ENCODE results near the gene TLE5. TPM values are rescaled to one million over a fixed set of nuclear protein-coding genes. Genes with fewer than 3 reads are reported as not detected.

Gene TLE5
- total RNA-seq, 2 experiments from 2014 or later: 635 to 655 TPM

DNA sequence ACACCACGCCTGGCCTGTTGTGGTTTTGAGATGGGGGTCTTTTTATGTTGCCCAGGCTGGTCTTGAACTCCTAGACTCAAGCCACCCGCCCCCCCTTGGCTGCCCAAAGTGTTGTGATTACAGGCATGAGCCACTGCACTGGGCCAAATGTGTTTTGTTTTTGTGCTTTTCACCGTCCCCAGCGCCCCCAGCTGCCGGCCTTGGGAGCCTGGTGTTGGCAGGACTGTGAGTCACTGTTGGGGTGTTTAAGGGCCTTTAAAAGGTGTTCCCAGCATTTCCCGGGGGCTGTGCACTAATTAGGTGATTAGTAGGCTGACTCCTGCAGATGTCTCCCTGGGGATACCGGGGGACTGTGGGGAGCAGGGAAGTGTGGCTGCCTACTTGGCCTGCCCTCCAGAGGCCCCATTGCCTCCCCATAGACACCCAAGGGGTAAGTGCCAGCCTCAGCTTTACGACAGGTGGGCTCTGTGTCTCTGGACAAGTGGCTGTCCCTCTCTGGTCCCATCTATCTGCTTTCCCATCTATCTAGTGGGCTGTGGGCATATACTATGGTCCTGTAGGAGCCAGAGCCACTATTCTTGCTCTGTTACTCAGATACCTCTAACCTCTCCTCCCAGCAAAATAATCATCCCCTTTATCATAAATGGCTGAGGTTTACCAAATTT lies 11.8 kb upstream of the TLE5 start:
- CTCF ChIA-PET: interaction anchor here (1.5 to 6.2 kb wide), 3 partner anchors 30 to 123 kb away, joined by 4 to 47 read pairs (median 5); no protein-coding TSS in a partner anchor
- ATAC-seq (no peak), DNase-seq (no peak)
- POLR2A ChIA-PET: no interaction called here
- Mint-ChIP-seq H3K27me3 (ENCODE audit: low read depth) (no peaks in the 10 kb centered on the region), H3K36me3 (ENCODE audit: low read depth) (no peaks in the 10 kb centered on the region), H3K4me3 (no peak overlapping the region), H3K27ac (no peak overlapping the region), H3K9me3 (ENCODE audit: insufficient read depth) (no peaks in the 10 kb centered on the region), H3K4me1 (ENCODE audit: low read depth) (peaks cover 2% of the 10 kb centered on the region)

DNA sequence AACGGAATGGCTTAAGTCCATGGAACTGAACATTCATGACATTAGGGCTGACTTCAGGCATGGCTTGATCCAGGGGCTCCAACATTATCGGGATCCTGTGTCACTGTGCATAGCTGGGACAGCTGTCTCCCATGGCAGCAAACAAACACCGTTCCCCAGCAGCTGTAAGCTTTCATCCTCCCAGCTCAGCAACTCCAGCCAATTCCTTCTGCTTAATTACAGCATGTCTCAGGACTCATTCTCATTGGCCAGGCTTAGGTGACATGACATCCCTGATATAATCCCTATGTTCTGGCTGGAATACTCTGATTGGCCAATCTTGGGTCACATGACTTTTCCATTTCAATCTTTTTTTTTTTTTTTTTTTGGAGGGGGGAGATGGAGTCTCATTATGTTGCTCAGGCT lies 10.9 kb upstream of the TLE5 start:
- ATAC-seq (no peak), DNase-seq (no peak)
- H3K9me3 Mint-ChIP-seq (ENCODE audit: insufficient read depth): no peaks in the 10 kb centered on the region
- no peak overlapping the region for H3K4me3 Mint-ChIP-seq
- ChIA-PET CTCF (interaction anchor here (1.5 to 6.2 kb wide), 3 partner anchors 31 to 123 kb away, joined by 4 to 47 read pairs (median 5); no protein-coding TSS in a partner anchor), POLR2A (no interaction called here)
- no peaks in the 10 kb centered on the region for H3K36me3 Mint-ChIP-seq (ENCODE audit: low read depth)
- no peaks in the 10 kb centered on the region for H3K27me3 Mint-ChIP-seq (ENCODE audit: low read depth)
- no peak overlapping the region for H3K27ac Mint-ChIP-seq
- peaks cover 2% of the 10 kb centered on the region for H3K4me1 Mint-ChIP-seq (ENCODE audit: low read depth)

DNA sequence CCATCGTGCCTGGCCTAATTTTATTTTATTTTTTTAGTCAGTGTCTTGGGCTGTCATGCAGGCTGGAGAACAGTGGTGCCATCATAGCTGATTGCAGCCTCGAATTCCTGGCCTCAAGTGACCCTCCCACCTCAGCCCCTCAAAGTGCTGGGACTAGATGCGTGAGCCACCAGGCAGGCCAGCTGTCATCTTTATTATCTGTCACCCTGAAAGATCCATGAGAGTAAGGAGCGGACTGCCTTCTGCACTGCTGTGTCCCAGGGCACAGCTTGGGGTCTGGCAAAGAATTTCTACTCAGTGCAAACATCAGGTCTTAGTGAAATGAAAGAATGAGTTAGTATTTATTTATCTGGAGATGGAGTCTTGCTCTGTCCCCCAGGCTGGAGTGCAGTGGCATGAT lies 9.5 kb upstream of the TLE5 start:
- H3K27ac Mint-ChIP-seq: no peak overlapping the region
- no peaks in the 10 kb centered on the region for H3K27me3 Mint-ChIP-seq (ENCODE audit: low read depth)
- ChIA-PET CTCF (no interaction called here), POLR2A (interaction anchor here (1.0 kb wide), 1 partner anchor 13 kb away, joined by 3 read pairs; no protein-coding TSS in a partner anchor)
- H3K4me3 Mint-ChIP-seq: no peak overlapping the region
- ATAC-seq: no peak
- H3K36me3 Mint-ChIP-seq (ENCODE audit: low read depth): no peaks in the 10 kb centered on the region
- DNase-seq: no peak
- H3K4me1 Mint-ChIP-seq (ENCODE audit: low read depth): peaks cover 2% of the 10 kb centered on the region
- H3K9me3 Mint-ChIP-seq (ENCODE audit: insufficient read depth): no peaks in the 10 kb centered on the region

DNA sequence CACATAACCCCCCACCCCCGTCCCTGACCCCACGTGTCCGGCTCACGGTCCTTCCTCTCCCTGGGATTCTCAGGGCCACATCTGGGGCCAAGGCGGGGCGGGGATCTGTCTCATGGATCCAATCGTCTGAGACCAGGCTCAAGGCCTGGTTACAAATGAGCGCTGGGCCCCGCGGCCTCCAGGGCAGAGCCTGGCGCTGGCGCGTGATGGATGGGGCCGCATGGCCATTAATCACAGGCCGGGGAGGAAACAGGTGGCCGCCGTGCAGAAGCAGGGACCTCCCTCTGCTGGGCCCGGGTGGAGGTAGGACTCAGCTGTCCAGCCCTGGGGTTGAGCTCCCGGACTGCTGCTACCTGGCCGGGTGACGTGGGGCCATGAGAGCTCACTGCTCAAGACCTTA lies 5.8 kb upstream of the TLE5 start:
- CTCF ChIA-PET: interaction anchor here (1.1 to 3.0 kb wide), 2 partner anchors 36 to 117 kb away, joined by 5 to 14 read pairs; no protein-coding TSS in a partner anchor
- peaks cover 12% of the 10 kb centered on the region for H3K4me1 Mint-ChIP-seq (ENCODE audit: low read depth)
- no peak overlapping the region for H3K4me3 Mint-ChIP-seq
- H3K27ac Mint-ChIP-seq: no peak overlapping the region
- DNase-seq (no peak), ATAC-seq (no peak)
- no peaks in the 10 kb centered on the region for H3K9me3 Mint-ChIP-seq (ENCODE audit: insufficient read depth)
- H3K36me3 Mint-ChIP-seq (ENCODE audit: low read depth): no peaks in the 10 kb centered on the region
- H3K27me3 Mint-ChIP-seq (ENCODE audit: low read depth): no peaks in the 10 kb centered on the region
- POLR2A ChIA-PET: interaction anchor here (0.5 kb wide), 1 partner anchor 411 kb away, joined by 5 read pairs; no protein-coding TSS in a partner anchor

DNA sequence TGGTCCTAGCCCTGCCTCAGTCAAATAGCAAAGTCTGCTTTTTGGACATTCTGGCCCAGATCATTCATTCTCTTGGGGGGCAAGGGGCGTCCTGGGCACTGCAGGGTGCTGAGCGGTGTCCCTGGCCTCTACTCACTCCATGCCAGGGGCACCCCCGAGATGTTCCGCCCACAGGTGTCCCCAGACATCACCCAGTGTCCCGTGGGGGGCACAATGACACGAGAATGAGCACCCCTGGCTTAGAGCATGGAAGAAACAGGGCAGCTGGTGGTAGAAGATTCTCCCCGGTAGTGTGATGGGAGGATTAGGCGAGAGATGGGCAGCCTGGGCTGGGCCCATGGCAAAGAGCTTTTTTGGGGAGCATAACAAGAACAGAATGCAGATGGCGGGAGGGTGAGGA lies 5.3 kb upstream of the TLE5 start:
- H3K4me1 Mint-ChIP-seq (ENCODE audit: low read depth): peaks cover 15% of the 10 kb centered on the region
- no peaks in the 10 kb centered on the region for H3K9me3 Mint-ChIP-seq (ENCODE audit: insufficient read depth)
- no peaks in the 10 kb centered on the region for H3K27me3 Mint-ChIP-seq (ENCODE audit: low read depth)
- POLR2A ChIA-PET: interaction anchor here (0.5 kb wide), 1 partner anchor 411 kb away, joined by 5 read pairs; no protein-coding TSS in a partner anchor
- CTCF ChIA-PET: interaction anchor here (0.7 to 3.0 kb wide), 2 partner anchors 36 to 116 kb away, joined by 4 to 14 read pairs; no protein-coding TSS in a partner anchor
- no peak for ATAC-seq
- DNase-seq: no peak
- no peak overlapping the region for H3K4me3 Mint-ChIP-seq
- no peak overlapping the region for H3K27ac Mint-ChIP-seq
- H3K36me3 Mint-ChIP-seq (ENCODE audit: low read depth): no peaks in the 10 kb centered on the region

DNA sequence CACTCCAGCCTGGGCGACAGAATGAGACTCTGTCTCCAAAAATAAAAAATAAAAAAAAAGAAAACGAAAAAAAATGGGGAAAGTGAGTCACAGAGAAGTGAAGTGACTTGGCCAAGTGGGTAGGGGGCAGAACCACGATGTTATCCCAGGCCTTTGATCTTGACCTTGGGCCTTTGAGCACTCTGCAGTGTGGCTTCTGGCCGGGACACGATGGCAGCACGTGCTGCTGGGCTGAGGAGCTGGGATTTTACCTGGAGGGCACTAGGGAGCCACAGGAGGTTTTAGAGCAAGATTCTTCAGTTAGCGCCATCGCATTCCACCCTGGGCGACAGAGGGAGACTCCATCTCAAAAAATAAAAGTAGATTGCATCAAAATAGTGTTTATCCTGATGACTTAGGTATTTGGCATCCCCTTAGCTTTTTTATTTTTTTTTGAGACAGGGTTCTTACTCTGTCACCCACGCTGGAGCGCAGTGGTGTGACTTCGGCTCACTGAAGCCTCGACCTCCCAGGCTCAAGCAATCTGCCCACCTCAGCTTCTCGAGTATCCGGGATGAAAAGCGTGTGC lies 4.3 kb upstream of the TLE5 start:
- ATAC-seq (no peak), DNase-seq (no peak)
- H3K27ac Mint-ChIP-seq: no peak overlapping the region
- H3K36me3 Mint-ChIP-seq (ENCODE audit: low read depth): no peaks in the 10 kb centered on the region
- POLR2A ChIA-PET: no interaction called here
- peaks cover 15% of the 10 kb centered on the region for H3K4me1 Mint-ChIP-seq (ENCODE audit: low read depth)
- no peaks in the 10 kb centered on the region for H3K27me3 Mint-ChIP-seq (ENCODE audit: low read depth)
- H3K9me3 Mint-ChIP-seq (ENCODE audit: insufficient read depth): no peaks in the 10 kb centered on the region
- CTCF ChIA-PET: interaction anchor here (1.1 to 3.0 kb wide), 3 partner anchors 9 to 109 kb away, joined by 3 to 14 read pairs (median 4); no protein-coding TSS in a partner anchor
- H3K4me3 Mint-ChIP-seq: no peak overlapping the region

DNA sequence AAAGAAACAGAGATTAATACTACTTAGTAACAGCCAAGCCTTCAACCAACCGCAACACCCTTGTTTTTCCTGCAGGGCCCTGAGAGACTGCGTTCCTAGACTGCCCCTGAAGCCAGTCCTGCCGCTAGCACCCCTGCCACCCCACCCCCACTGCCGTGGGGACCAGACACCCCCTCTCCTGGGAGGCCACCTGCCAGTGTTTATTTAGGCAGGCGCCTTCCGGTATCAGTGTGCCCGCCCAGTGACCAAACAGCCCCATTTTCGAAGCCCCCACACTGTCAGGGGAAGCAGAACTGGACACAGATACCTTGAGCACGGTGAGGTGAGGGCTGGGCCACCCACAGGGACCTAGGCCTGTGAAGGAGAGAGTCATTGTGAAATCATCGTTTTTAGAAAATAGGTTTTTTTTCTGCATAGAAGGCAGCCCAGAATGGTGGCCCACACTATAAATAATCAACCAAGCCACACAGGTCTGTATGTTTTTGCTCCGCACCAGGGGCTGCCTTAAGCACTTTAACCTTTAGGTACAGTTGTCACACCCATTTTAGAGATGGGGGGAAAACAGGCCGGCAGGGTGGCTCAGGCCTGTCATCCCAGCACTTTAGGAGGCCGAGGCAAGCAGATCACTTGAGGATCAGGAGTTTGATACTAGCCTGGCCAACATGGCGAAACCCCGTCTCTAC lies 3.5 kb upstream of the TLE5 start:
- no peak for DNase-seq
- Mint-ChIP-seq H3K9me3 (ENCODE audit: insufficient read depth) (no peaks in the 10 kb centered on the region), H3K27ac (no peak overlapping the region), H3K36me3 (ENCODE audit: low read depth) (peaks cover 3% of the 10 kb centered on the region), H3K4me1 (ENCODE audit: low read depth) (peaks cover 17% of the 10 kb centered on the region), H3K4me3 (no peak overlapping the region), H3K27me3 (ENCODE audit: low read depth) (no peaks in the 10 kb centered on the region)
- ChIA-PET CTCF (interaction anchor here (1.1 to 1.3 kb wide), 2 partner anchors 10 to 108 kb away, joined by 3 to 4 read pairs; no protein-coding TSS in a partner anchor), POLR2A (no interaction called here)
- ATAC-seq: no peak

DNA sequence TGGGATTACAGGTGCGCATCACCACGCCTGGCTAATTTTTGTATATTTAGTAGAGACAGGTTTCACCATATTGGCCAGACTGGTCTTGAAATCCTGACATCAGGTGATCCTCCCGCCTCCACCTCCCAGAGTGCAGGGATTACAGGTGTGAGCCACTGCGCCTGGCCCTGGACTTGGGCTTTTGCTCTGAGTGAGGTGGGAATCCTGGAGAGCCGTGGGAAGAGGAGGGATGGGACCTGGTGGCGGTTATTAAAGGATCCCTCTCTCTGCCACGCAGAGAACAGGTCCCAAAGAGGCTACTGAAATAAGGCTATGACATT lies 1.7 kb upstream of the TLE5 start:
- Mint-ChIP-seq H3K9me3 (ENCODE audit: insufficient read depth) (no peaks in the 10 kb centered on the region), H3K27ac (peak overlapping the region; percentile 96), H3K4me1 (ENCODE audit: low read depth) (peaks cover 31% of the 10 kb centered on the region), H3K4me3 (peak overlapping the region; percentile 76), H3K36me3 (ENCODE audit: low read depth) (peaks cover 14% of the 10 kb centered on the region), H3K27me3 (ENCODE audit: low read depth) (no peaks in the 10 kb centered on the region)
- POLR2A ChIA-PET: interaction anchor here (0.6 to 5.0 kb wide), 3 partner anchors 11 to 35 kb away, joined by 3 to 23 read pairs (median 4); no protein-coding TSS in a partner anchor
- no peak for DNase-seq
- no peak for ATAC-seq
- CTCF ChIA-PET: interaction anchor here (1.1 kb wide), 1 partner anchor 12 kb away, joined by 3 read pairs; no protein-coding TSS in a partner anchor

DNA sequence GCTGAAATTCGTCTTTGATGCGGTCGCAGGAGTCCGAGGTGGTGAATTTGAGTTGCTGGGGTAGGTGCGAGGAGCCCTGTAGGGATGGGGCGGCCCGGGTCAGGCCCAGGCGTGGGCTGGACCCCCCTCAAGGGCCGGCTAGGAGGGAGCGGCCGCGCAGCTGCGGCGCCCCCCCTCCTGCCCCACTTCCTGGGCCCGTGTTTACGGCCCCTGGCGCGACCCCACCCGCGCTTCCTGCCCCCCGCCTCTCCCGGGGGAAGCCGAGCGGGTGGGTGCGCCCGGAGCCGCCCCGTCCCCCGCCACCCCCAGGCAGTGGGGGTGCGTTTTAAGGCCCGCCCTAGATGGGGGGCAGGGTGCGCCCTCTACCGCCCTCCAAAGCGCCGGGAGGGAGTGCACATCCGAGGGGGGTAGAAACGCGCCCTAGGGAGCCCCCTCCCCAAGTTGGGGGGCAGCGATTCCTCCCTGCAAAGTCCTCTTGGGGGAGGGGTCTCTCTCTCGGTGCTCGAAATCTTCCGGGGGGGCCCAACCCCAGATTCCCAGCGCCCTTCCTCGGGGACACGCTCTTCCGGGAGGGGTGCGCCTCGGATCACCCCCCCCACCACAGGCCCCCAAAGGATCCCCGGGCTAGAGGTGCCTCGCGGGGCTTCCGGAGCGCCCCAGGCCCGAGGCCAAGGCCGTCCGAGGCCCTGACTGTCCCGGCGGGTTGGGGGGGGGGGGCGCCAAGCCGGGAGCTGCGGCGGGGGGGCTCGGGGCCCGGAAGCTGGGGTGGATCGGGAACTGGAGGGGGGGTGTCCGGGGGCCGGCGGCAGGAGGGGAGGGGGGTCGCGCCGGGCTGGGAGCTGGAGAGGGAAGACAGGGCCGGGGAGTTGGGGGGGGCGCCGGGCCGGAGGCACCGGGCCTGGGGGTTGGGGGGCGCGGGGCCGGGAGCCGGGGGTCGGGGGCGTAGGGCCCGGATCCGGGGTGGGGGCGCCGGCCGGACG lies 823 bp downstream of the TLE5 start:
- ChIA-PET CTCF (interaction anchor here (0.8 to 1.5 kb wide), 4 partner anchors 9 to 110 kb away, joined by 4 to 11 read pairs (median 7); no protein-coding TSS in a partner anchor), POLR2A (interaction anchor here (0.6 to 5.0 kb wide), 9 partner anchors 9 to 585 kb away, joined by 3 to 23 read pairs (median 4); partner anchors contain the start of gene GADD45B)
- Mint-ChIP-seq H3K9me3 (ENCODE audit: insufficient read depth) (no peaks in the 10 kb centered on the region), H3K27ac (peak overlapping the region; percentile 92), H3K4me1 (ENCODE audit: low read depth) (peaks cover 46% of the 10 kb centered on the region), H3K36me3 (ENCODE audit: low read depth) (peaks cover 33% of the 10 kb centered on the region), H3K4me3 (peak overlapping the region; percentile 86), H3K27me3 (ENCODE audit: low read depth) (no peaks in the 10 kb centered on the region)
- ATAC-seq (peak; percentile 64), DNase-seq (peak; percentile 85)

DNA sequence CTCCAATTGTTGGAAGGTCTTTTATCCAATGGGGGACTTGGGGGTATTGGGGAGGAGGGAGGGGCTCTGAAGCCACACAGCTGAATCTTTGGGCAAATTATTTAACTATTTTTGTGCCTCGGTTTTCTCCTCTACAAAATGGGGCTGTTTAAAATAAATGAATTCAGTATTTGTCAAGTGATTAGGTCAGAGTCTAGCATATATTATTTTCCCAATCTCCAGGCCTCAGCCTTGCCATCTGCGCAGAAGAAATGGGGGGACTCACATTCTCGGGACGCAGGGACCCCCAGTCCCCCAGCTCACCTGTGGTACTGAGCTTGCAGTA lies 1.5 kb downstream of the TLE5 start:
- no peak for ATAC-seq
- ChIA-PET POLR2A (interaction anchor here (0.6 to 5.0 kb wide), 8 partner anchors 9 to 585 kb away, joined by 3 to 23 read pairs (median 4); partner anchors contain the start of gene GADD45B), CTCF (interaction anchor here (0.8 to 1.5 kb wide), 4 partner anchors 8 to 110 kb away, joined by 4 to 11 read pairs (median 7); no protein-coding TSS in a partner anchor)
- Mint-ChIP-seq H3K27ac (peak overlapping the region; percentile 92), H3K27me3 (ENCODE audit: low read depth) (no peaks in the 10 kb centered on the region), H3K9me3 (ENCODE audit: insufficient read depth) (no peaks in the 10 kb centered on the region), H3K36me3 (ENCODE audit: low read depth) (peaks cover 35% of the 10 kb centered on the region), H3K4me1 (ENCODE audit: low read depth) (peaks cover 46% of the 10 kb centered on the region), H3K4me3 (peak overlapping the region; percentile 86)
- no peak for DNase-seq

DNA sequence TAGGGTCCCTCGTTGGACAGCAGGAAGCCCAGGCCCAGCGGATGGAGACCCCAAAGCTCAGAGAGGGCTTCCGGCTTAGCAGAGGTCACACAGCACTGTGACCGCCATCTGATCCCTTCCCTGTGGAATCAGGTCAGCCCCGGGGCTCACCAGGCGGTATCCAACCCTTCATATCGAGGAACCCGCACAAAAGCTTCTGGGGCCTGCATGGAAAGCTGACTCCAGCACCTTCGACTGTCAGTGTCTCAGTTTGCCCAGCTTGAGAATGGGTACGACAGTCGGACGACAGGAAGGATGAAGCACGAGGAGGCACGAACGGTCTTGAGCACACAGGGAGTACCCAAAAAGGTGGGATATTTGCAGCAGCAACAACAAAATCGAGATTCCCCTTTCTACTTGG lies 2.6 kb downstream of the TLE5 start:
- Mint-ChIP-seq H3K4me3 (peak overlapping the region; percentile 86), H3K9me3 (ENCODE audit: insufficient read depth) (no peaks in the 10 kb centered on the region), H3K36me3 (ENCODE audit: low read depth) (peaks cover 43% of the 10 kb centered on the region), H3K4me1 (ENCODE audit: low read depth) (peaks cover 52% of the 10 kb centered on the region), H3K27ac (peak overlapping the region; percentile 92), H3K27me3 (ENCODE audit: low read depth) (no peaks in the 10 kb centered on the region)
- ATAC-seq (no peak), DNase-seq (no peak)
- CTCF ChIA-PET: interaction anchor here (0.8 kb wide), 1 partner anchor 109 kb away, joined by 3 read pairs; no protein-coding TSS in a partner anchor
- POLR2A ChIA-PET: interaction anchor here (1.0 to 5.0 kb wide), 4 partner anchors 7 to 303 kb away, joined by 3 to 23 read pairs (median 6); no protein-coding TSS in a partner anchor

Measured in activated CD8-positive, alpha-beta T cell treated with anti-CD3 and anti-CD28 coated beads, Interleukin-2, amount 10 ng/mL, durations not matched to agents 7 days and 5 days (primary cell).